ENCODE data around the gene CUL4B. TPM values are rescaled to one million over a fixed set of nuclear protein-coding genes. Genes with fewer than 3 reads are reported as not detected.

Gene CUL4B
- total and polyA plus RNA-seq, 9 donors: 26.2 to 67.8 (median 47.6) TPM

DNA sequence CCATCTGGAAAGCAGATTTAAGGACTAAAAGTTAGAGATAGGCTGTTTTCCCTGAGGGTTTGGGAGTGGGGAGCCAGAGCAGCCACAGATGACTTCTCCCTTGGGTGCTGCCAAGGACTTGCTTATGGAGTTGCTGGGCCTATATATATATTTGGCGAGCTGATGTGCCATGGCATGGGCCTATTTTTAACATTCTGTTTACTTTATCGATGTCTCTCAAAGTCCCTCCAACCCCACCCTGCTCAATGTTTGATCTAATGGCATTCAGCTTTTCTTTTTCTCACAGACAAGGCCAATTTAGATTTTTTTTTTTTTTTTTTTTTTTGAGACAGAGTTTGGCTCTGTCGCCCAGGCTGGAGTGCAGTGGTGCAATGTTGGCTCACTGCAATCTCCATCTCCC, 6.1 kb upstream of the CUL4B start:
- H3K4me1 ChIP-seq (ENCODE audit: insufficient read depth): no peaks in the 10 kb centered on the region
- DNase-seq: no peak
- WGBS, 3 donors: 83 to 91% (median 85%) methylated on average over 3 of the region's 3 CpGs
- no peak overlapping the region for H3K27ac ChIP-seq
- no peak overlapping the region for H3K4me3 ChIP-seq
- no peaks in the 10 kb centered on the region for H3K27me3 ChIP-seq
- no peaks in the 10 kb centered on the region for H3K9me3 ChIP-seq
- no peaks in the 10 kb centered on the region for H3K36me3 ChIP-seq
- intact Hi-C loops (cut with DNase I): no loop called here
- TF ChIP-seq POLR2A (IDR thresholded peaks at IDR 0.05): no peak
- no peak for TF ChIP-seq EP300 (IDR thresholded peaks at IDR 0.05)
- TF ChIP-seq, protein P1, sequence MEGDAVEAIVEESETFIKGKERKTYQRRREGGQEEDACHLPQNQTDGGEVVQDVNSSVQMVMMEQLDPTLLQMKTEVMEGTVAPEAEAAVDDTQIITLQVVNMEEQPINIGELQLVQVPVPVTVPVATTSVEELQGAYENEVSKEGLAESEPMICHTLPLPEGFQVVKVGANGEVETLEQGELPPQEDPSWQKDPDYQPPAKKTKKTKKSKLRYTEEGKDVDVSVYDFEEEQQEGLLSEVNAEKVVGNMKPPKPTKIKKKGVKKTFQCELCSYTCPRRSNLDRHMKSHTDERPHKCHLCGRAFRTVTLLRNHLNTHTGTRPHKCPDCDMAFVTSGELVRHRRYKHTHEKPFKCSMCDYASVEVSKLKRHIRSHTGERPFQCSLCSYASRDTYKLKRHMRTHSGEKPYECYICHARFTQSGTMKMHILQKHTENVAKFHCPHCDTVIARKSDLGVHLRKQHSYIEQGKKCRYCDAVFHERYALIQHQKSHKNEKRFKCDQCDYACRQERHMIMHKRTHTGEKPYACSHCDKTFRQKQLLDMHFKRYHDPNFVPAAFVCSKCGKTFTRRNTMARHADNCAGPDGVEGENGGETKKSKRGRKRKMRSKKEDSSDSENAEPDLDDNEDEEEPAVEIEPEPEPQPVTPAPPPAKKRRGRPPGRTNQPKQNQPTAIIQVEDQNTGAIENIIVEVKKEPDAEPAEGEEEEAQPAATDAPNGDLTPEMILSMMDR (IDR thresholded peaks at IDR 0.05): no peak

DNA sequence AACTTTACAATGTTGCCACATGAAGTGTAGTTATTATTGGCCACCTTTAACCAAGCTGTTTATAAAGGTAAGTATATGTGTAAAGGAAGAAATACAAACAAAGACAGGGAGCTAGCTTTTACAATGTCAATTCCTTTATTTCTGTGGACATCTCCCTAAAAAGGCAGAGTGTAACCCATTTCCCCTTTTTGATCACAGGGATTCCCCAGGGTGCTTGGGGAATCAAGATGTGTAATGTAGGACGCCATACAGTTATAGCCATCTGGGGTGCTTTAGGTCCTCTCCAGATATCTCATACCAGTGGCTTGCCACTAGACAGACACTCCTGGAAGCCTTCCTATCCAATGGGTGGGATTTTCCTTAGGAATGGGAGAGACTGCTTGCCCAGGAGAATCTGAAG, 4.2 kb upstream of the CUL4B start:
- H3K4me3 ChIP-seq: no peak overlapping the region
- no peaks in the 10 kb centered on the region for H3K36me3 ChIP-seq
- H3K4me1 ChIP-seq (ENCODE audit: insufficient read depth): no peaks in the 10 kb centered on the region
- no peaks in the 10 kb centered on the region for H3K27me3 ChIP-seq
- WGBS, 3 donors: 56 to 66% (median 64%) methylated on average over 1 of the region's 1 CpG
- H3K9me3 ChIP-seq: no peaks in the 10 kb centered on the region
- DNase-seq: no peak
- intact Hi-C loops (cut with DNase I): no loop called here
- TF ChIP-seq POLR2A (IDR thresholded peaks at IDR 0.05) (no peak), EP300 (IDR thresholded peaks at IDR 0.05) (no peak)
- TF ChIP-seq, protein P1 (IDR thresholded peaks at IDR 0.05): no peak
- H3K27ac ChIP-seq: no peak overlapping the region

DNA sequence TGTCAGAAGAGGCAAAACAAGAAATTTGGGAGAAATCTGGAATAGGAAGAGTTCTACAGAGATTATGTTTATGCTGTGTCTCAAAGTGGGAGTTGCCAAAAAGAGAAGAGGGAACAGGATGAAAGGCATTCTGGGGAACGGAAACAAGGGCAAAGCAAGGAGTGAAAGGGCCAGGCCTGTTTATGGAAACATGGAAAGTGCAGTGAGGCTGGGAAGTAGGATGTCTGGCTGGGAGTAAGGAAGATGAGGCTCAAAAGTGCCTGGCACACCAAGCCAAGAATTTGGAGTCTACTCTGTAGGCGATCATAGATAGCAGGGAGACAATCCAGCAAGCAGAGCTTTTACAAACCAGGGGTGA, 1.8 kb upstream of the CUL4B start:
- 30 to 41% (median 31%) methylated on average over 2 of the region's 2 CpGs for WGBS, 3 donors

DNA sequence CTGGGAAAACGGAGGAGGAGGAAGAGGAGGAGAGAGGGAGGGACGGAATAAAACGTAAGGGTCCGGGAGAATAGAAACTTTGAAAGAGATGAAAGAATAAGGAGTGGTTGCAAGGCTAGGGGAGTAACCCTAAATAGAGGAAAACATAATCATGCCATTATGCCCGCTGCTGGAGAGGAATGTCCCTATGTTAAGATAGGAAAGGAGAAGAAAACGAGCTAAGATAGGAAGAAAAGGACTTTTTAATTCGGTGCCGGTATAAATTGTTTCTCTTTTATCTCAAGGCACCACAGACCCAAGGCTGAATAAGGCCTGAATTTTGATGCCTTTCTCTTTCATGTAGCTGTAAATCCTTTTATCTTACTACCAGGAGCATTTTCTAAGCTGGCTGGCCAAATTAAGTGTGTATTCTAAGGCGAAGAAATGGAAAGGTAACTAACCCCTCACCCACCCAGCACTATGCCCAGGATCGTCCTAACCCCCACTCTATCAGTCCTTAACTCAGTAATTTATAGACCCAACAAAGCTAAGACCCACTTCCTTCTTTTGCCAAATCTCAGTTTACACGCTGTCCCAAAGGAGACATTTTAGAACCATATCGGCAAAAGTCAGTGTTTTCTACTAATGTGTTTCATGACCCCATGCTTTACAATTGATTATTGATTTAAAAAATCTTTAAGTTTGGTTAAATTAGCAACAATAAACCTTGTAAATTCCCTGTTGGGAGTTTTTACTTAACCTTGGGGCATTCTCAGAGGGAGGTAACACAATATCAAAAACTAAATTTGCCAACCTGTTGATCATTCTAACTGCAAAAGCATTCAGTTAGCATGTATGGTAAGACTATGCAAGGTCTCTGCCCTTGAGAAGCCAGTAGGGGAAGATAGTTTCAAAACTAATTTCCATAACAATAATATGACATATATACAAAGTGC, 1.1 kb upstream of the CUL4B start:
- H3K27ac ChIP-seq: peak overlapping the region; percentile 57 to 84
- H3K9me3 ChIP-seq: no peaks in the 10 kb centered on the region
- no peaks in the 10 kb centered on the region for H3K36me3 ChIP-seq
- intact Hi-C loops (cut with DNase I): loop anchor here in 1 of 4 donors (2.0 kb wide), 1 partner anchor 67 kb away; no protein-coding TSS in a partner anchor
- H3K4me1 ChIP-seq (ENCODE audit: insufficient read depth): no peaks in the 10 kb centered on the region
- H3K27me3 ChIP-seq: no peaks in the 10 kb centered on the region
- TF ChIP-seq, protein P1 (IDR thresholded peaks at IDR 0.05): no peak
- TF ChIP-seq POLR2A (IDR thresholded peaks at IDR 0.05): peak; percentile 22
- H3K4me3 ChIP-seq: peak overlapping the region; percentile 53
- WGBS, 3 donors: 23 to 38% (median 28%) methylated on average over 12 of the region's 12 CpGs
- DNase-seq: no peak

More for the DNA sequence above, 1.8 kb upstream of the CUL4B start:
- intact Hi-C loops (cut with DNase I): no loop called here
- Histone ChIP-seq H3K27me3 (no peaks in the 10 kb centered on the region), H3K27ac (peak overlapping the region in 1 of 2 donors; percentile 84), H3K4me3 (peak overlapping the region; percentile 4), H3K36me3 (no peaks in the 10 kb centered on the region), H3K9me3 (no peaks in the 10 kb centered on the region), H3K4me1 (ENCODE audit: insufficient read depth) (no peaks in the 10 kb centered on the region)
- DNase-seq: peak in 2 of 5 donors; percentile 16 to 24
- TF ChIP-seq POLR2A (IDR thresholded peaks at IDR 0.05) (no peak), EP300 (IDR thresholded peaks at IDR 0.05) (no peak)
- TF ChIP-seq, protein P1 (IDR thresholded peaks at IDR 0.05): no peak
